SK-N-SH (cell line): ENCODE data around the gene PLCB1.

ENCODE experiments used
- CTCF ChIP-seq: fragments of 200-600 bp; sonication (generic); IDR thresholded peaks from 2 replicates; pipeline ENCODE4 v1.6.1; 2017; ENCODE audit warnings: antibody characterized with exemption, mild to moderate bottlenecking, moderate library complexity
- EZH2phosphoT487 ChIP-seq: fragments of 200-600 bp; sonication (generic); IDR thresholded peaks from 2 replicates; pipeline ENCODE4 v1.6.1; 2017; ENCODE audit warnings: low read depth, mixed run types, mild to moderate bottlenecking, antibody characterized with exemption, moderate library complexity, borderline replicate concordance
- JUND ChIP-seq: IDR thresholded peaks from 2 replicates; pipeline ENCODE4 v1.4.0; 2012
- PBX3 ChIP-seq: IDR thresholded peaks from 2 replicates; pipeline ENCODE4; 2012
- POLR2AphosphoS5 ChIP-seq: IDR thresholded peaks from 2 replicates; pipeline ENCODE4 v1.6.1; 2012; ENCODE audit warnings: low read depth, low read length
- REST ChIP-seq: IDR thresholded peaks from 2 replicates; pipeline ENCODE4 v1.6.1; 2012; ENCODE audit warnings: mild to moderate bottlenecking, low read depth, low read length, moderate library complexity
- USF1 ChIP-seq: IDR thresholded peaks from 2 replicates; pipeline ENCODE4 v1.4.0; 2012; ENCODE audit warnings: low read depth, borderline replicate concordance

GRCh38 chr20:8433291-8433690, 301.2 kb downstream of the PLCB1 start:
- no peak for TF ChIP-seq CTCF
- no peak for TF ChIP-seq REST
- no peak for TF ChIP-seq PBX3
- no peak for TF ChIP-seq JUND
- no peak for TF ChIP-seq EZH2phosphoT487
- TF ChIP-seq POLR2AphosphoS5: no peak
- no peak for TF ChIP-seq USF1
